HG03432 (cell line): ENCODE results near the gene C19orf81.

Source experiments
- ATAC-seq: cut with Tn5 transposase; IDR thresholded peaks from one replicate; pipeline ENCODE4 v1.9.1; 2021; ENCODE audit warnings: mild to moderate bottlenecking, moderate library complexity; ENCODE audit not compliant: unreplicated experiment

C19orf81 gene

GRCh38 chr19:50679177-50680125 is 30.2 kb downstream of the C19orf81 start:
- peak; percentile 78 for ATAC-seq

- ATAC-seq, result no peak
These were observed 37.2 kb downstream of the C19orf81 start for GRCh38 chr19:50686310-50687032.

GRCh38 chr19:50688766-50689165 is 39.5 kb downstream of the C19orf81 start:
- ATAC-seq, result no peak

GRCh38 chr19:50690439-50690838 is 41.2 kb downstream of the C19orf81 start:
- ATAC-seq, result no peak

GRCh38 chr19:50693064-50693975 is 44.1 kb downstream of the C19orf81 start:
- no peak for ATAC-seq

- ATAC-seq, result no peak
These were observed 45.5 kb downstream of the C19orf81 start for GRCh38 chr19:50694815-50695145.

- ATAC-seq, result no peak
These were observed 46.2 kb downstream of the C19orf81 start for GRCh38 chr19:50695251-50696093.

GRCh38 chr19:50696094-50696483 is 46.8 kb downstream of the C19orf81 start:
- ATAC-seq, result no peak

GRCh38 chr19:50697414-50698124 is 48.3 kb downstream of the C19orf81 start:
- no peak for ATAC-seq

GRCh38 chr19:50701367-50701985 is 52.2 kb downstream of the C19orf81 start:
- ATAC-seq, result no peak

GRCh38 chr19:50702158-50702870 is 53.1 kb downstream of the C19orf81 start:
- ATAC-seq, result no peak

GRCh38 chr19:50702871-50703829 is 53.9 kb downstream of the C19orf81 start:
- no peak for ATAC-seq

- ATAC-seq, result no peak
These were observed 54.9 kb downstream of the C19orf81 start for GRCh38 chr19:50703915-50704796.

GRCh38 chr19:50705422-50706019 is 56.3 kb downstream of the C19orf81 start:
- ATAC-seq, result no peak

GRCh38 chr19:50706387-50706786 is 57.1 kb downstream of the C19orf81 start:
- no peak for ATAC-seq
